GM23338 (cell line): Measurements from ENCODE around the gene SFSWAP. TPM values are rescaled to one million over a fixed set of nuclear protein-coding genes. Genes with fewer than 3 reads are reported as not detected.

Source experiments
- ATAC-seq: fragments of 200-7000 bp; cut with Tn5 transposase; 3 replicates; pipeline ENCODE4 v1.9.1; 2020
- DNase-seq: peaks from one replicate; pipeline ENCODE4 v3.0.0-alpha.2; 2015; ENCODE audit warnings: low spot score
- H2AFZ ChIP-seq: fragments of 200-600 bp; sonication (generic); 2 replicates; pipeline ENCODE4 v1.8.0; 2016; ENCODE audit warnings: antibody characterized with exemption, mild to moderate bottlenecking, moderate library complexity
- H3F3A ChIP-seq: fragments of 200-600 bp; sonication (generic); replicated peaks from 2 replicates; pipeline ENCODE4 v1.8.0; 2017; ENCODE audit warnings: antibody characterized with exemption, mixed run types, low read depth
- H3K27ac ChIP-seq: fragments of 200-600 bp; sonication (generic); 2 replicates; pipeline ENCODE4 v1.6.1; 2016; ENCODE audit warnings: low read depth
- H3K27me3 ChIP-seq: fragments of 200-600 bp; sonication (generic); 2 replicates; pipeline ENCODE4 v1.8.0; 2016; ENCODE audit warnings: mild to moderate bottlenecking, mixed run types, moderate library complexity; ENCODE audit not compliant: insufficient read depth
- H3K36me3 ChIP-seq: fragments of 200-600 bp; sonication (generic); 2 replicates; pipeline ENCODE4 v1.8.0; 2016; ENCODE audit warnings: mild to moderate bottlenecking; ENCODE audit not compliant: insufficient read depth
- H3K4me1 ChIP-seq: fragments of 200-600 bp; sonication (generic); 2 replicates; pipeline ENCODE4 v1.8.0; 2016; ENCODE audit warnings: mild to moderate bottlenecking, moderate library complexity; ENCODE audit not compliant: insufficient read depth
- H3K4me2 ChIP-seq: fragments of 200-600 bp; sonication (generic); 2 replicates; pipeline ENCODE4 v1.7.1; 2017; ENCODE audit warnings: mixed run types
- H3K4me3 ChIP-seq: fragments of 200-600 bp; sonication (generic); 2 replicates; pipeline ENCODE4 v1.6.1; 2016; ENCODE audit warnings: mixed run types
- H3K79me2 ChIP-seq: fragments of 200-600 bp; sonication (generic); replicated peaks from 2 replicates; pipeline ENCODE4 v1.8.0; 2017; ENCODE audit warnings: mild to moderate bottlenecking; ENCODE audit not compliant: insufficient read depth
- H3K9me2 ChIP-seq: fragments of 200-600 bp; sonication (generic); 2 replicates; pipeline ENCODE4 v1.8.0; 2017; ENCODE audit not compliant: insufficient read depth
- H4K20me1 ChIP-seq: fragments of 200-600 bp; sonication (generic); replicated peaks from 2 replicates; pipeline ENCODE4 v1.8.0; 2017; ENCODE audit warnings: mild to moderate bottlenecking; ENCODE audit not compliant: insufficient read depth
- H3K27ac Mint-ChIP-seq: 2 replicates; pipeline ENCODE4 v1.8.0; 2020; ENCODE audit warnings: inconsistent platforms, mild to moderate bottlenecking, moderate library complexity, mixed read lengths
- H3K27me3 Mint-ChIP-seq: 3 replicates; pipeline ENCODE4 v1.8.0; 2022; ENCODE audit warnings: low read depth, mild to moderate bottlenecking, moderate library complexity, mixed read lengths, inconsistent platforms; ENCODE audit not compliant: insufficient read depth, poor library complexity
- H3K36me3 Mint-ChIP-seq: 3 replicates; pipeline ENCODE4 v1.8.0; 2021; ENCODE audit warnings: low read depth, mild to moderate bottlenecking, inconsistent platforms, moderate library complexity, mixed read lengths
- H3K4me1 Mint-ChIP-seq: 3 replicates; pipeline ENCODE4 v1.8.0; 2020; ENCODE audit warnings: mild to moderate bottlenecking, inconsistent platforms, mixed read lengths
- H3K4me3 Mint-ChIP-seq: 3 replicates; pipeline ENCODE4 v1.8.0; 2021; ENCODE audit warnings: moderate library complexity, mild to moderate bottlenecking, inconsistent platforms, mixed read lengths
- H3K9me3 Mint-ChIP-seq: 3 replicates; pipeline ENCODE4 v1.8.0; 2020; ENCODE audit warnings: moderate library complexity, mild to moderate bottlenecking, inconsistent platforms, mixed read lengths
- ETS1 ChIP-seq: IDR thresholded peaks from 2 replicates; pipeline ENCODE4 v1.6.1; 2016; ENCODE audit warnings: antibody characterized with exemption
- POLR2AphosphoS5 ChIP-seq: IDR thresholded peaks from 2 replicates; pipeline ENCODE4 v1.6.1; 2016; ENCODE audit warnings: antibody characterized with exemption, low read depth
- REST ChIP-seq: IDR thresholded peaks from one replicate; pipeline ENCODE4 v1.6.1; 2018; ENCODE audit warnings: antibody characterized with exemption; ENCODE audit not compliant: unreplicated experiment
- STAT1 ChIP-seq: IDR thresholded peaks from one replicate; pipeline ENCODE4 v1.6.1; 2016; ENCODE audit warnings: antibody characterized with exemption; ENCODE audit not compliant: unreplicated experiment
- ZNF331 ChIP-seq: fragments of 250-450 bp; sonication (Bioruptor Pico); IDR thresholded peaks from 2 replicates; pipeline ENCODE4 v1.5.0; 2020; ENCODE audit warnings: low read depth, mild to moderate bottlenecking, moderate library complexity
- ZNF462 ChIP-seq: fragments of 250-450 bp; sonication (Bioruptor Pico); IDR thresholded peaks from 2 replicates; pipeline ENCODE4 v1.5.0; 2020; ENCODE audit warnings: mild to moderate bottlenecking, moderate library complexity
- polyA plus RNA-seq: library from polyadenylated mRNA; unstranded; fragments of >200 nt; fragmentation: Nextera tagmentation; extraction: Ambion mirVana; gene quantifications from 2 replicates; pipeline ENCODE4 v1.2.1, GENCODE V29; 2016
- total RNA-seq: library from RNA; depleted of rRNA; stranded (reverse); fragments of >200 nt; shearing (Covaris generic); gene quantifications from 2 replicates; pipeline ENCODE4 v1.2.3, GENCODE V29; 2014

Gene SFSWAP
- total and polyA plus RNA-seq, 2 experiments from 2014 or later = 41.0 to 49.8 TPM

DNA sequence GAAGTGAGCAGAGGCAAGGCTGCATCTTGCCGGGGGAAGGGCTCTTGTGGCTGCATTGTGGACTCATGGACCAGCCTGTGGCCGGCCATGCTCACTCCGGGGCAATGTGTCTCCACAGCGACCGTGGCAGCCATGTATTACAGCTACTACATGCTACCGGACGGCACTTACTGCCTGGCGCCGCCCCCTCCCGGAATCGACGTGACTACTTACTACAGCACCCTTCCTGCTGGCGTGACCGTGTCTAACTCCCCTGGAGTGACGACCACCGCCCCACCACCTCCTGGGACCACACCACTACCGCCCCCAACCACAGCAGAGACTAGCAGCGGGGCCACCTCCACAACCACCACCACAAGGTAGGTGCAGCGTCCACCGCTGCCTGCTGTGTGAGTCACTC is 42.1 kb downstream of the SFSWAP start (continued):
- TF ChIP-seq REST (no peak), ZNF462 (CRISPR knock-in tag) (no peak)

DNA sequence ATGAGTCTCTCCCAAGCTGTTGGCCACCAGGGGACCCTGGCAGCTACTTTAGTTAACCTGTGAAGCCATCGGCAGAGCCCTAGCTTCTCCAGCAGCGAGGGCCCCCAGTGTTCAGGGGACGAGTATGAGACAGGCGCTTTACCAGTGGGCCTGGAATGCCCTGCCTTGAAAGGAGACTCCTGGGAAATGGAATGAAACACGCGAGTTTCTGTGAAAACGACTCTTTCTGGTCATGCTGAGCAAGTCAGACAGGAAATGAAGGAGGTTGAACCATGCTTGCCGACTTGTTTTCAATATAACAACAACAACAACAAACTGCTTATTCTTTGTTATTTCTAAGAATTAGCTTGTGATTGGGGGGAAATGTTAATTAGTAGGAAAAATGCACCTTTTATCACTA is 42.9 kb downstream of the SFSWAP start:
- no peak; the same call in 2 of the 3 replicates for ATAC-seq
- Histone ChIP-seq H3K9me2 (no peaks in the 10 kb centered on the region), H3F3A (peaks cover 11% of the 10 kb centered on the region; the same call in 1 of the 2 replicates), H4K20me1 (peaks cover 6% of the 10 kb centered on the region), H3K36me3 (peaks cover 50% of the 10 kb centered on the region), H3K4me2 (no peak overlapping the region), H3K4me3 (no peak overlapping the region), H3K4me1 (peaks cover 9% of the 10 kb centered on the region), H3K27me3 (no peaks in the 10 kb centered on the region), H3K79me2 (peaks cover 15% of the 10 kb centered on the region; the same call in 1 of the 2 replicates), H3K27ac (peak overlapping the region; percentile 72; the same call in 1 of the 2 replicates), H2AFZ (no peak overlapping the region)
- H3K9me3 Mint-ChIP-seq = no peaks in the 10 kb centered on the region
- peaks cover 76% of the 10 kb centered on the region for H3K36me3 Mint-ChIP-seq
- peak overlapping the region; percentile 42; the same call in 1 of the 2 replicates for H3K27ac Mint-ChIP-seq
- H3K4me1 Mint-ChIP-seq = peaks cover 37% of the 10 kb centered on the region
- no peak for DNase-seq
- H3K27me3 Mint-ChIP-seq = peaks cover 11% of the 10 kb centered on the region
- H3K4me3 Mint-ChIP-seq = no peak overlapping the region
- TF ChIP-seq ZNF331 (CRISPR knock-in tag) (no peak), ETS1 (no peak), POLR2AphosphoS5 (no peak), STAT1 (no peak)
